Measurements from ENCODE around the gene IFIT2.

The IFIT2 gene

GRCh38 chr10:89345367-89346000, 43.6 kb downstream of the IFIT2 start:
- Histone ChIP-seq H4K20me1 (ENCODE audit: insufficient read depth, low read length) (no peaks in the 10 kb centered on the region), H3K79me2 (ENCODE audit: insufficient read depth, low read length) (no peaks in the 10 kb centered on the region), H3K4me2 (ENCODE audit: low read length) (no peak overlapping the region), H3K36me3 (ENCODE audit: insufficient read depth, low read length) (no peaks in the 10 kb centered on the region), H3K4me1 (ENCODE audit: insufficient read depth, low read length, severe bottlenecking) (no peaks in the 10 kb centered on the region), H3K9me2 (ENCODE audit: low read depth, low read length) (no peaks in the 10 kb centered on the region), H3K9me3 (ENCODE audit: low read length) (no peaks in the 10 kb centered on the region), H3K4me3 (ENCODE audit: low read depth, low read length, poor library complexity, severe bottlenecking) (no peak overlapping the region), H3F3A (ENCODE audit: insufficient read depth, low read length) (no peaks in the 10 kb centered on the region), H2AFZ (ENCODE audit: low read length) (no peak overlapping the region), H3K27ac (ENCODE audit: low read depth, low read length, poor library complexity, severe bottlenecking) (no peak overlapping the region), H3K9ac (ENCODE audit: low read length) (no peak overlapping the region), H3K27me3 (ENCODE audit: insufficient read depth, low read length) (no peaks in the 10 kb centered on the region)
- no peak for TF ChIP-seq EZH2 (IDR thresholded peaks at IDR 0.05; ENCODE audit: borderline replicate concordance, low read length)
- TF ChIP-seq CTCF (IDR thresholded peaks at IDR 0.05; ENCODE audit: low read length): no peak

- Histone ChIP-seq H3K36me3 (ENCODE audit: insufficient read depth, low read length) (no peaks in the 10 kb centered on the region), H3K9me2 (ENCODE audit: low read depth, low read length) (no peaks in the 10 kb centered on the region), H3K27me3 (ENCODE audit: insufficient read depth, low read length) (no peaks in the 10 kb centered on the region), H3K27ac (ENCODE audit: low read depth, low read length, poor library complexity, severe bottlenecking) (no peak overlapping the region), H3K9me3 (ENCODE audit: low read length) (no peaks in the 10 kb centered on the region), H2AFZ (ENCODE audit: low read length) (no peak overlapping the region), H3K4me3 (ENCODE audit: low read depth, low read length, poor library complexity, severe bottlenecking) (no peak overlapping the region), H3K4me2 (ENCODE audit: low read length) (no peak overlapping the region), H4K20me1 (ENCODE audit: insufficient read depth, low read length) (no peaks in the 10 kb centered on the region), H3K4me1 (ENCODE audit: insufficient read depth, low read length, severe bottlenecking) (no peaks in the 10 kb centered on the region), H3K9ac (ENCODE audit: low read length) (no peak overlapping the region), H3K79me2 (ENCODE audit: insufficient read depth, low read length) (no peaks in the 10 kb centered on the region), H3F3A (ENCODE audit: insufficient read depth, low read length) (no peaks in the 10 kb centered on the region)
- TF ChIP-seq CTCF (IDR thresholded peaks at IDR 0.05; ENCODE audit: low read length) (no peak), EZH2 (IDR thresholded peaks at IDR 0.05; ENCODE audit: borderline replicate concordance, low read length) (no peak)
Measured at GRCh38 chr10:89346405-89347254, 44.8 kb downstream of the IFIT2 start.

- H3K4me1 ChIP-seq (ENCODE audit: insufficient read depth, low read length, severe bottlenecking): no peaks in the 10 kb centered on the region
- no peaks in the 10 kb centered on the region for H3K9me2 ChIP-seq (ENCODE audit: low read depth, low read length)
- H3K4me2 ChIP-seq (ENCODE audit: low read length): no peak overlapping the region
- H4K20me1 ChIP-seq (ENCODE audit: insufficient read depth, low read length): no peaks in the 10 kb centered on the region
- H2AFZ ChIP-seq (ENCODE audit: low read length): no peak overlapping the region
- no peaks in the 10 kb centered on the region for H3F3A ChIP-seq (ENCODE audit: insufficient read depth, low read length)
- no peaks in the 10 kb centered on the region for H3K9me3 ChIP-seq (ENCODE audit: low read length)
- no peak overlapping the region for H3K27ac ChIP-seq (ENCODE audit: low read depth, low read length, poor library complexity, severe bottlenecking)
- H3K79me2 ChIP-seq (ENCODE audit: insufficient read depth, low read length): no peaks in the 10 kb centered on the region
- no peak overlapping the region for H3K9ac ChIP-seq (ENCODE audit: low read length)
- no peak for TF ChIP-seq EZH2 (IDR thresholded peaks at IDR 0.05; ENCODE audit: borderline replicate concordance, low read length)
- no peak for TF ChIP-seq CTCF (IDR thresholded peaks at IDR 0.05; ENCODE audit: low read length)
- H3K27me3 ChIP-seq (ENCODE audit: insufficient read depth, low read length): no peaks in the 10 kb centered on the region
- no peaks in the 10 kb centered on the region for H3K36me3 ChIP-seq (ENCODE audit: insufficient read depth, low read length)
- no peak overlapping the region for H3K4me3 ChIP-seq (ENCODE audit: low read depth, low read length, poor library complexity, severe bottlenecking)
Measured at GRCh38 chr10:89347701-89348457, 46.0 kb downstream of the IFIT2 start.
